K562 (cell line): ENCODE results near the gene ANKRD44. TPM values are rescaled to one million over a fixed set of nuclear protein-coding genes. Genes with fewer than 3 reads are reported as not detected.

Experiments
- ATAC-seq: fragments of 200-7000 bp; cut with Tn5 transposase; 3 replicates; pipeline ENCODE4 v1.9.1; 2020; ENCODE audit warnings: moderate library complexity
- BruUV-seq: library from RNA; stranded (reverse); fragments of 400-500 nt; replicated peaks from 2 replicates; lab custom pipeline; 2021; lab: Mats Ljungman, UMichigan
- CTCF ChIA-PET: fragments of 300-600 bp; formaldehyde crosslinking; extraction: SDS; loops from one replicate; lab custom pipeline; 2021; ENCODE audit warnings: low intra/inter-chr PET ratio; lab: Yijun Ruan, JAX
- POLR2A ChIA-PET: fragments of 300-600, 350-650 bp; sonication (Branson Sonifier 250); formaldehyde crosslinking; extraction: SDS; loops from one replicate; lab custom pipeline; 2021; ENCODE audit warnings: antibody characterized with exemption, inconsistent platforms; lab: Yijun Ruan, JAX
- DNase-seq, 4 experiments: peaks; one replicate each; pipeline versions ENCODE4 v3.0.0 to v3.0.0-alpha.2; 2011 to 2018; ENCODE audit warnings: low spot score in 3 of 4, mixed read lengths in 3 of 4; ENCODE audit errors: extremely low read depth in 1 of 4
- FAIRE-seq: peaks from 2 replicates; lab custom pipeline; 2011; peaks lifted over from hg19 to GRCh38; lab: Jason Lieb, UNC
- H2AFZ ChIP-seq: 2 replicates; pipeline ENCODE4 v1.6.0; 2011; ENCODE audit warnings: low read depth, low read length, control low read depth, inconsistent platforms
- H3K27ac ChIP-seq: fragments of 200-600 bp; 3 replicates; pipeline ENCODE4 v1.8.0; 2011; ENCODE audit warnings: low read depth, mild to moderate bottlenecking, control low read depth, inconsistent platforms, low read length, moderate library complexity, mixed read lengths; ENCODE audit errors: extremely low read depth
- H3K27me3 ChIP-seq, 2 experiments: fragments of 300-600 bp in 1 of 2; 2 replicates in 1 of 2; 3 replicates in 1 of 2; pipeline versions ENCODE4 v1.6.0 to v1.8.0; 2011; ENCODE audit warnings: inconsistent platforms in 2 of 2, low read length in 2 of 2, mild to moderate bottlenecking in 1 of 2, mixed read lengths in 1 of 2, moderate library complexity in 1 of 2; ENCODE audit not compliant: control insufficient read depth in 2 of 2, insufficient read depth in 2 of 2
- H3K36me3 ChIP-seq: fragments of 300-600 bp; 3 replicates; pipeline ENCODE4 v1.8.0; 2011; ENCODE audit warnings: mild to moderate bottlenecking, low read length, inconsistent platforms; ENCODE audit not compliant: control insufficient read depth, insufficient read depth
- H3K4me1 ChIP-seq, 2 experiments: fragments of 200-600 bp in 1 of 2; replicated peaks in 1 of 2; 2 replicates in 1 of 2; 3 replicates in 1 of 2; pipeline versions ENCODE4 v1.5.1 to v1.8.0; 2011; ENCODE audit warnings: inconsistent platforms in 2 of 2, low read length in 2 of 2, mild to moderate bottlenecking in 1 of 2, mixed read lengths in 1 of 2, moderate library complexity in 1 of 2; ENCODE audit not compliant: control insufficient read depth in 2 of 2, insufficient read depth in 2 of 2
- H3K4me2 ChIP-seq: 2 replicates; pipeline ENCODE4 v1.6.1; 2011; ENCODE audit warnings: low read length, control low read depth, inconsistent platforms, mixed read lengths; ENCODE audit not compliant: insufficient read depth
- H3K4me3 ChIP-seq: fragments of 200-600 bp; sonication (generic), shearing (Covaris generic); 2 replicates; pipeline ENCODE4 v1.5.1; 2016; ENCODE audit warnings: control low read depth, inconsistent platforms
- H3K79me2 ChIP-seq: fragments of 200-600 bp; 3 replicates; pipeline ENCODE4 v1.8.0; 2011; ENCODE audit warnings: low read length, inconsistent platforms; ENCODE audit not compliant: control insufficient read depth, insufficient read depth
- H3K9ac ChIP-seq, 2 experiments: 2 replicates each; pipeline versions ENCODE4 v1.6.0 to v1.6.1; 2011; ENCODE audit warnings: low read depth in 2 of 2, low read length in 2 of 2, control low read depth in 1 of 2, inconsistent platforms in 1 of 2, mild to moderate bottlenecking in 1 of 2, mixed read lengths in 1 of 2; ENCODE audit not compliant: insufficient read depth in 1 of 2
- H3K9me1 ChIP-seq: one replicate; pipeline ENCODE4 v1.6.0; 2011; ENCODE audit warnings: inconsistent platforms, mild to moderate bottlenecking, low read length, moderate library complexity; ENCODE audit not compliant: control insufficient read depth, insufficient read depth
- H3K9me3 ChIP-seq: replicated peaks from 2 replicates; pipeline ENCODE4 v1.5.1; 2011; ENCODE audit warnings: low read depth, low read length, inconsistent platforms; ENCODE audit not compliant: control insufficient read depth, insufficient read depth
- H4K20me1 ChIP-seq: replicated peaks from 2 replicates; pipeline ENCODE4 v1.6.1; 2011; ENCODE audit warnings: low read length, inconsistent platforms, mixed read lengths; ENCODE audit not compliant: control insufficient read depth, insufficient read depth
- CAMTA2 ChIP-seq: fragments of 250-450 bp; sonication (Bioruptor Pico); conservative IDR thresholded peaks from 2 replicates; pipeline ENCODE4 v1.5.1; 2022
- MIER1 ChIP-seq: fragments of 450-650 bp; IDR thresholded peaks from 2 replicates; pipeline ENCODE4 v1.6.1; 2016; ENCODE audit warnings: antibody characterized with exemption, mild to moderate bottlenecking, low read depth
- SPI1 ChIP-seq: IDR thresholded peaks from 2 replicates; pipeline ENCODE4 v1.6.1; 2011; ENCODE audit warnings: low read depth, low read length, control low read depth, borderline replicate concordance
- WGBS: fragments of 100-300 bp; shearing (Covaris generic); methylation state at CpG from one replicate; pipeline ENCODE4 v1.1.6; 2016; ENCODE audit warnings: low coverage, mixed read lengths; ENCODE audit not compliant: insufficient coverage; ENCODE audit errors: missing lambda C conversion rate; 5-methylcytosine and 5-hydroxymethylcytosine counted together
- in situ Hi-C: fragments of 300-500 bp; cut with MboI; formaldehyde crosslinking; loops from 4 replicates; pipeline ENCODE4 v1.15.0; 2018; ENCODE audit warnings: inconsistent platforms, mixed read lengths
- intact Hi-C: fragments of 100-400 bp; cut with micrococcal nuclease; formaldehyde crosslinking; loops from 2 replicates; pipeline ENCODE4 v1.14.2; 2022
- polyA plus RNA-seq, 8 experiments: library from polyadenylated mRNA; depleted of rRNA in 4 of 8; stranded (reverse) in 5 of 8; unstranded in 3 of 8; fragments of >200 nt; fragmentation: Nextera tagmentation in 2 of 8; fragmentation: Illumina TruSeq in 1 of 8; extraction: Ambion mirVana in 2 of 8; extraction: Trizol in 1 of 8; gene quantifications; 2 replicates each; pipeline versions ENCODE4 v1.2.1 to v1.2.3, GENCODE V29; 2011 to 2014; ENCODE audit warnings: inconsistent platforms in 1 of 8, missing spikeins in 1 of 8
- total RNA-seq, 7 experiments: library from RNA; depleted of rRNA in 6 of 7; stranded (reverse); fragments of >200 nt in 6 of 7; fragmentation: Illumina TruSeq in 2 of 7; extraction: Trizol in 2 of 7; gene quantifications; 2 replicates each; pipeline versions ENCODE4 v1.2.1 to v1.2.3, GENCODE V29; 2011 to 2021; ENCODE audit warnings: low replicate concordance in 1 of 7
- TF ChIP-seq, protein P1 (sequence below): fragments of 450-650 bp; IDR thresholded peaks from 2 replicates; pipeline ENCODE4 v1.6.1; 2017; ENCODE audit warnings: mild to moderate bottlenecking, moderate library complexity

ANKRD44 gene
- total and polyA plus RNA-seq, 9 of the 15 experiments (the other 6 are each of a cell fraction or from before 2014, with no cell fraction given) = 0.03 to 0.64 (median 0.07) TPM; not detected in 3

GRCh38 chr2:197328461-197328860, 17.9 kb upstream of the ANKRD44 start:
- H3K9me1 ChIP-seq = no peaks in the 10 kb centered on the region
- ChIA-PET POLR2A (no interaction called here), CTCF (no interaction called here)
- H3K4me2 ChIP-seq = no peak overlapping the region
- no peaks in the 10 kb centered on the region for H3K36me3 ChIP-seq
- no peaks in the 10 kb centered on the region for H3K79me2 ChIP-seq
- H3K4me1 ChIP-seq = no peaks in the 10 kb centered on the region; a peak in 1 of 5 replicates
- H3K9me3 ChIP-seq = no peaks in the 10 kb centered on the region
- H3K9ac ChIP-seq = no peak overlapping the region
- TF ChIP-seq, protein P1, sequence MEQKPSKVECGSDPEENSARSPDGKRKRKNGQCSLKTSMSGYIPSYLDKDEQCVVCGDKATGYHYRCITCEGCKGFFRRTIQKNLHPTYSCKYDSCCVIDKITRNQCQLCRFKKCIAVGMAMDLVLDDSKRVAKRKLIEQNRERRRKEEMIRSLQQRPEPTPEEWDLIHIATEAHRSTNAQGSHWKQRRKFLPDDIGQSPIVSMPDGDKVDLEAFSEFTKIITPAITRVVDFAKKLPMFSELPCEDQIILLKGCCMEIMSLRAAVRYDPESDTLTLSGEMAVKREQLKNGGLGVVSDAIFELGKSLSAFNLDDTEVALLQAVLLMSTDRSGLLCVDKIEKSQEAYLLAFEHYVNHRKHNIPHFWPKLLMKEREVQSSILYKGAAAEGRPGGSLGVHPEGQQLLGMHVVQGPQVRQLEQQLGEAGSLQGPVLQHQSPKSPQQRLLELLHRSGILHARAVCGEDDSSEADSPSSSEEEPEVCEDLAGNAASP = no peak
- 0% methylated on average over 5 of the region's 5 CpGs for WGBS
- H3K4me3 ChIP-seq = no peak overlapping the region
- FAIRE-seq (no peak), DNase-seq (no peak), ATAC-seq (no peak)
- H3K27ac ChIP-seq = no peak overlapping the region
- in situ Hi-C loops = no loop called here
- no peak overlapping the region for H2AFZ ChIP-seq
- no peaks in the 10 kb centered on the region for H4K20me1 ChIP-seq
- intact Hi-C loops = no loop called here
- no TSS peak for BruUV-seq
- peaks cover 0 to 1% of the 10 kb centered on the region in 2 experiments; a peak in 2 of 5 replicates for H3K27me3 ChIP-seq

GRCh38 chr2:197327472-197328098, 17.0 kb upstream of the ANKRD44 start:
- Histone ChIP-seq H3K9ac (no peak overlapping the region), H3K79me2 (no peaks in the 10 kb centered on the region), H3K9me1 (no peaks in the 10 kb centered on the region), H2AFZ (no peak overlapping the region), H3K4me3 (no peak overlapping the region), H3K4me2 (no peak overlapping the region), H3K36me3 (no peaks in the 10 kb centered on the region), H3K9me3 (no peaks in the 10 kb centered on the region), H3K27ac (no peak overlapping the region), H4K20me1 (no peaks in the 10 kb centered on the region), H3K27me3 (peaks cover 0 to 5% of the 10 kb centered on the region in 2 experiments; a peak in 2 of 5 replicates), H3K4me1 (no peaks in the 10 kb centered on the region; a peak in 1 of 5 replicates)
- DNase-seq (no peak), FAIRE-seq (no peak), ATAC-seq (no peak)
- WGBS = 0% methylated on average over 1 of the region's 1 CpG
- intact Hi-C loops (no loop called here), in situ Hi-C loops (no loop called here)
- ChIA-PET POLR2A (interaction anchor here (0.6 kb wide), 1 partner anchor 19 kb away, joined by 3 read pairs; no protein-coding TSS in a partner anchor), CTCF (no interaction called here)
- TF ChIP-seq SPI1 (0 out of 2 replicates have a peak, but pooled peaks have one; percentile 19), CAMTA2 (CRISPR knock-in tag) (no peak), MIER1 (no peak)
- BruUV-seq = no TSS peak
